Astrocyte (in vitro differentiated cells and primary cell): ENCODE data around the gene KLRK1.

Experiments used
- EZH2 ChIP-seq: IDR thresholded peaks from 2 replicates; pipeline ENCODE4 v1.6.1; 2012; ENCODE audit warnings: mild to moderate bottlenecking, low read length, inconsistent platforms; ENCODE audit not compliant: insufficient read depth
- TF ChIP-seq, protein P1 (sequence below): IDR thresholded peaks from 2 replicates; pipeline ENCODE4 v1.5.1; 2011; ENCODE audit warnings: low read depth, mild to moderate bottlenecking, inconsistent platforms, low read length, moderate library complexity; ENCODE audit not compliant: insufficient read depth

DNA sequence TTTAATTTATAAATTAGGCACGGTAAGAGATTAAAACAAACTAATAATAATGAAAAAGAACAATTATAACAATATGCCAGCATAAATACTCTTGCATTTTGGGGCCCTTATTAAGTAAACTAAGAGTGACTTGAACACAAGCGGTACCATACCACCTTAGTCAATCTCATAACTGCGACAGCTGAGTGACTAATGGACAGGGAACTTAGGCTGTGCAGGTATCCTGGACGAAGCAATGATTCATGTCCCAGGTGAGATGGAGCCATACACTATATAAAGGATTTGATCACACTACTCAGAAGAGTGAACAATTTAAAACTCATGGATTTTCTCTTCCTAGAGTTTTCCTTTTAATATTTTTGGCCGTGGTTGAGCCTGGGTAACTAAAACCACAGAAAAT is 15.5 kb upstream of the KLRK1 start:
- TF ChIP-seq, protein P1, sequence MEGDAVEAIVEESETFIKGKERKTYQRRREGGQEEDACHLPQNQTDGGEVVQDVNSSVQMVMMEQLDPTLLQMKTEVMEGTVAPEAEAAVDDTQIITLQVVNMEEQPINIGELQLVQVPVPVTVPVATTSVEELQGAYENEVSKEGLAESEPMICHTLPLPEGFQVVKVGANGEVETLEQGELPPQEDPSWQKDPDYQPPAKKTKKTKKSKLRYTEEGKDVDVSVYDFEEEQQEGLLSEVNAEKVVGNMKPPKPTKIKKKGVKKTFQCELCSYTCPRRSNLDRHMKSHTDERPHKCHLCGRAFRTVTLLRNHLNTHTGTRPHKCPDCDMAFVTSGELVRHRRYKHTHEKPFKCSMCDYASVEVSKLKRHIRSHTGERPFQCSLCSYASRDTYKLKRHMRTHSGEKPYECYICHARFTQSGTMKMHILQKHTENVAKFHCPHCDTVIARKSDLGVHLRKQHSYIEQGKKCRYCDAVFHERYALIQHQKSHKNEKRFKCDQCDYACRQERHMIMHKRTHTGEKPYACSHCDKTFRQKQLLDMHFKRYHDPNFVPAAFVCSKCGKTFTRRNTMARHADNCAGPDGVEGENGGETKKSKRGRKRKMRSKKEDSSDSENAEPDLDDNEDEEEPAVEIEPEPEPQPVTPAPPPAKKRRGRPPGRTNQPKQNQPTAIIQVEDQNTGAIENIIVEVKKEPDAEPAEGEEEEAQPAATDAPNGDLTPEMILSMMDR: no peak
- TF ChIP-seq EZH2: no peak
